Measurements from ENCODE around the gene KRT82. TPM values are rescaled to one million over a fixed set of nuclear protein-coding genes. Genes with fewer than 3 reads are reported as not detected.

Gene KRT82
- total RNA-seq, 1 experiment from 2014 or later: not detected

GRCh38 chr12:52364901-52365489, 41.1 kb downstream of the KRT82 start:
- Histone ChIP-seq H3T11ph (ENCODE audit: low read length) (no peak overlapping the region), H4K5ac (ENCODE audit: insufficient read length, low read depth, low read length) (no peak overlapping the region), H4K20me1 (ENCODE audit: control insufficient read depth, insufficient read depth, insufficient read length) (no peaks in the 10 kb centered on the region), H3K79me2 (ENCODE audit: insufficient read depth, low read length) (no peaks in the 10 kb centered on the region), H3K27ac (ENCODE audit: insufficient read length, low read depth, low read length) (no peak overlapping the region), H3K18ac (ENCODE audit: insufficient read length, low read depth, low read length) (no peak overlapping the region), H2BK20ac (ENCODE audit: low read depth, low read length, poor library complexity, severe bottlenecking) (no peak overlapping the region), H3K14ac (ENCODE audit: insufficient read depth, low read length) (no peak overlapping the region), H3K27me3 (ENCODE audit: insufficient read depth, low read length) (no peaks in the 10 kb centered on the region), H3K23me2 (ENCODE audit: insufficient read length, low read depth, low read length, poor library complexity, severe bottlenecking) (no peaks in the 10 kb centered on the region), H3K4ac (ENCODE audit: low read depth, low read length) (no peak overlapping the region), H4K91ac (ENCODE audit: insufficient read length, low read depth, low read length) (no peak overlapping the region), H2AK5ac (ENCODE audit: insufficient read length, low read length) (no peak overlapping the region), H2BK12ac (ENCODE audit: insufficient read length, low read depth, low read length) (no peak overlapping the region), H3K4me1 (ENCODE audit: insufficient read depth, low read length) (no peaks in the 10 kb centered on the region), H2BK120ac (ENCODE audit: low read depth, low read length, poor library complexity, severe bottlenecking) (no peak overlapping the region), H3K9me3 (ENCODE audit: control insufficient read depth, low read depth, low read length) (no peaks in the 10 kb centered on the region), H3K4me2 (ENCODE audit: insufficient read depth, insufficient read length, low read length) (no peak overlapping the region), H2BK15ac (ENCODE audit: low read depth, low read length) (no peak overlapping the region), H3K23ac (ENCODE audit: insufficient read length, low read depth, low read length) (no peak overlapping the region), H3K79me1 (ENCODE audit: insufficient read depth, low read depth, low read length, poor library complexity, severe bottlenecking) (no peaks in the 10 kb centered on the region), H4K8ac (replicated peaks; ENCODE audit: insufficient read length, low read depth, low read length) (no peak overlapping the region), H3K9ac (ENCODE audit: extremely low read depth, insufficient read length, low read length) (no peak overlapping the region), H3K56ac (ENCODE audit: insufficient read length, low read depth, low read length) (no peak overlapping the region), H2AFZ (ENCODE audit: low read length) (no peak overlapping the region), H2BK5ac (ENCODE audit: insufficient read length, low read length) (no peak overlapping the region)
- H3K27ac Mint-ChIP-seq: no peak overlapping the region
- H3K4me3 Mint-ChIP-seq: no peak overlapping the region
- no CpG with 5 or more reads among the region's 14 CpGs for WGBS (ENCODE audit: extremely low coverage, insufficient read length, low lambda C conversion rate)
- TF ChIP-seq CTCF (conservative IDR thresholded peaks at IDR 0.05): no peak
- H3K9me3 Mint-ChIP-seq: no peaks in the 10 kb centered on the region
- H3K27me3 Mint-ChIP-seq (ENCODE audit: low read depth): peaks cover 18% of the 10 kb centered on the region
- H3K4me1 Mint-ChIP-seq: no peaks in the 10 kb centered on the region
- no peak for DNase-seq
- H3K36me3 Mint-ChIP-seq (ENCODE audit: insufficient read depth in 1 of 3, low read depth in 3 of 3): no peaks in the 10 kb centered on the region
